SH-SY5Y (cell line): Measurements from ENCODE around the gene NPM1.

Source experiments
- GATA2 ChIP-seq: IDR thresholded peaks from 2 replicates; pipeline ENCODE4 v1.6.1; 2011; ENCODE audit warnings: mild to moderate bottlenecking, low read depth, low read length
- GATA3 ChIP-seq: IDR thresholded peaks from 2 replicates; pipeline ENCODE4 v1.6.1; 2011; ENCODE audit warnings: low read depth, mild to moderate bottlenecking, low read length, moderate library complexity

The NPM1 gene

DNA sequence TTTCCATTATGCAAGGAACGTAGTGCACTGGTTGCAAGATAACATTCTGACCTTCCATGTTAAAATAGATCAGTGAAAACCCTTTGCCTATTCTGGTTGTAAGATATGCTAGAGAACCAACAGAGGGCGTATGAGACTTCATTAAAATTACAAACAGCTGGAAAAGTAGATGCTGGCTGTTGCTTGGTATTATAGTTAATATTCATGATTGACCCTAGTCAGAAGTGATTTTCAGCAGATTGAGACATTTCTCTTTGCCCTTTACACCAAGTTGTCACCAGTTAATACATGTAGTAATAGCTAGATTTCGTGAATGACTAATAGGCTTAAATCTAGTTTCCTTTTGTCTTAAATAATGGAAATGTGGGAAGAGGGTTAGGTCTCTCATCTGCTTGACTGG is 18.0 kb downstream of the NPM1 start:
- no peak for TF ChIP-seq GATA2
- no peak for TF ChIP-seq GATA3

DNA sequence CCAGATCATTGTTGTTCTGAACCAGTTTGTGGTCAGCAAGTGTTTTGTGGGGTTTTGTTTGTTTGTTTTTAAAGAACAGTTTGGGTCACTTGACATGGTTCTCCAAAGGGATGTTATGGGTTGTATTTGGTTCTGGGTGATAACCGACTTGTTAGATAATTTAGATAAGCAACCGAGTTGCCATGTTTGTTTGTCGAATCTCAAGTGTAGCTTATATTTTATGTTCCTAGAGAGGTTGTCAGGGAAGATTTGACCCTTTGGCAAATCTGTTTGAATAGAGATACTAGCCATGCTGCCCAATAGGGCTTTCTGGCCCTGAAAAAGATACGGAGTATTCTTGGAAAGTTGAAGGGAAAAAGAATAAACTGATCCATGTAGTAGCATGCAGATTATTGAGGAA is 19.6 kb downstream of the NPM1 start:
- TF ChIP-seq GATA2 (no peak), GATA3 (no peak)

DNA sequence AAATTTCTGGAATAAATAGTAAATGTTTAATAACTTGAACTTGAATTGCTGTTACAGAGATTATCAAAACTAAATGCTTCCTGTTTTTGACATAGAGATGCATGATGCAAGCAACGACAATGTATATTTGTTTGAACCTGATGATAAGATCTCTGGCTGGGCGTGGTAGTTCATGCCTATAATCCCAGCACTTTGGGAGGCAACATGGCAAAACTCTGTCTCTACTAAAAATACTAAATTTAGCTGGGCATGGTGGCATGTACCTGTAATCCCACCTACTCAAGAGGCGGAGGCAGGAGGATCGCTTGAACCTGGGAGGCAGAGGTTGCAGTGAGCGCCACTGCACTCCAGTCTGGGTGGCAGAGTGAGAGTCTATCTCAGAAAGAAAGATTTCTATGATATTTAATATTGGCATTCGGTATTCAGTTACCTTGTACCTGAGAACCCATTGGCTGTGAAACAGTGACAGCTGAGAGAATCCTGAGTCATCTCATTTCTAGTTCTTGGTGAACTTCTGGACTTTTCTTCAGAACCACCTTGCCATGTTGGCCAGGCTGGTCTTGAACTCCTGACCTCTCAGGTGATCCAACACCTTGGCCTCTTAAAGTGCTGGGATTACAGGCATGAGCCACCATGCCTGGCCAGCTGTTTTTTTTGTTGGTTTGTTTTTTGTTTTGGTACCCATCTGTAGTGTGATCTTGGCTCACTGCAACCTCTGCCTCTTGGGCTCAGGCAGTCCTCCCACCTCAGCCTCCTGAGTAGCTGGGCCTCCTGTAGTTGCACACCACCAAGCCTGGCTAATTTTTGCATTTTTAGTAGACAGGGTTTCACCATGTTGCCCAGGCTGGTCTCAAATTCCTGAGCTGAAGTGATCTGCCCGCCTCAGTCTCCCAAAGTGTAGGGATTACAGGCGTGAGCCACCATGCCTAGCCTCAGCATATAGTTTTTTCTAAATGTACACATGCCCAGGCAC is 21.8 kb downstream of the NPM1 start:
- TF ChIP-seq GATA3, result no peak
- TF ChIP-seq GATA2, result no peak

DNA sequence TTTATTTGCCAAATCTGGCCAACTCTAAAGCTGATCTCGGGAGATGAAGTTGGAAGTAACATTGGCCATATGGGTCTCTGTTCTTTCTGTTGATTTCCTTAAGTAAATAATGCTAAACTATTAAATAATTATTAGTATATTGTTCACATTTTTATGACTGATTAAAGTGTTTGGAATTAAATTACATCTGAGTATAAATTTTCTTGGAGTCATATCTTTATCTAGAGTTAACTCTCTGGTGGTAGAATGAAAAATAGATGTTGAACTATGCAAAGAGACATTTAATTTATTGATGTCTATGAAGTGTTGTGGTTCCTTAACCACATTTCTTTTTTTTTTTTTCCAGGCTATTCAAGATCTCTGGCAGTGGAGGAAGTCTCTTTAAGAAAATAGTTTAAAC is 22.5 kb downstream of the NPM1 start:
- TF ChIP-seq GATA2 (no peak), GATA3 (no peak)

DNA sequence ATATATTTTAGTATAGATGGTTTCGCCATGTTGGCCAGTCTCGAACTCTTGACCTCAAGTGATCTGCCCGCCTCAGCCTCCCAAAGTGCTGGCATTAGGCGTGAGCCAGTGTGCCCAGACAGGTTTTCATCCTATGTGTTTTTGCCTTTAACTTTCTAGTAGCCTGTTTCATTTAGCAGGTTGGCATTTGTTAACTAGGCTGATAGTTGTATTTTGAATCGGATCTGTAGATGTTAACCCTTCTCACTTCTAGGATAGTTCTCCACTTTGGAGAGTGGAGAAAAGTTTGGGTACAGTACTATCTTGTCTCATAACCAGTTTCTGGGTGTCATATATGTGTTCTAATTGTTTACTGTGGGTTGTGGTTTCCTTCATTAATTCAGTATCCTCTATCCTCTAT is 24.5 kb downstream of the NPM1 start:
- TF ChIP-seq GATA3, result no peak
- TF ChIP-seq GATA2, result no peak

DNA sequence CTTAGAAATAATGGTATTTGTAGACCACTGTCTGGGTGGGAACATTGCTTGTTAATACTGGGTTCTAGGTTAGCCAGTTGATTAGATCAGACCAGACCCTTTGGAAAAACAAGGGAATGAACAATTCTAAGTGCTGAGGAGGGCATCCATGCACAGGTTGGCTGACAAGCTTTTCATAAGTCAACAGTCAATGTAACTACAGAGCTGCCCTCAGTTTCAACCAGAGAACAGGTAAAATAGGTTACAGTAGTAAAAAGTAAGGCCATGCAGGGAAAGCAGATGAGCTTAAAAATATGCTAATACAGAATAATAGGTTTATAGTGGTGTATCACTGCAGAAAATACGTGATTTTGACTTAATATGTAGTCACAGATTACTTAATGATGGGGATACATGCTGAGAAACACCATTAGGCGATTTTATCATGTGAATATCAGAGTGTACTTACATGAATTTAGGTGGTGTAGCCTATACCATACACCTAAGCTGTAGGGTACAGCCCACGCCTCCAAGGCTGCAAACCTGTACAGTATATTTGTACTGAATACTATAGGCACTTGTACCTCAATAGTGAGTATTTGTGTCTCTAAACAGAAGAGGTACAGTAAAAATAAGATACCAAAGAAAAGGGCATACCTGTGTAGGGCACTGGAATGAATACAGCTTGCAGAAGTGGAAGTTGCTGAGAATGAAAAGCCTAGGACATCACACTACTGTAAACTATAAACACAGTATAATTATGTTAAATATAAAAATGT is 25.7 kb downstream of the NPM1 start:
- TF ChIP-seq GATA2 (no peak), GATA3 (no peak)

DNA sequence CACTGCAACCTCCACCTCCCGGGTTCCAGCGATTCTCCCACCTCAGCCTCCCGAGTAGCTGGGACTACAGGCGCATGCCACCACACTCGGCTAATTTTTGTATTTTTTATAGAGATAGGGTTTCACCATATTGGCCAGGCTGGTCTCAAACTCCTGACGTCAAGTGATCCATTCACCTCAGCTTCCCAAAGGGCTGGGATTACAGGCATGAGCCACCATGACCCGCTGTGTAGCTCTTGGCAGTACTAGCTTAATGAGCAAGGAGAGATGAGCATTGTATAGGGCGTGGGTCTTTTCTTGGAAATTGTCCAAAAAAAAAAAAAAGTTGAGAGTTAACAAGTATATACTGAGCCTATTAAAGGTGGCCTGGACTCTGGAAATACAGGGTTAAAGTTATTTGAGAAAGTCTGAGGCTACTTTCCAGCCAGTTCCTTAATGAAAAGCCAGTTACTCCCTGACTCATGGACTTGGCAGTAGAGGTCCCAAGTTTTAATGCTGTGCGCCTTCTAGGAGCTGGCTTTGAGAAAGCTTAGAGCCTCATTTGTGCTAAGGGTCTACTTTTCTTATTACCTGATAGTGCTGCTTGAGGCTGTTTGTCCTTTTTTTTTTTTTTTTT is 27.6 kb downstream of the NPM1 start:
- TF ChIP-seq GATA2 (no peak), GATA3 (no peak)

DNA sequence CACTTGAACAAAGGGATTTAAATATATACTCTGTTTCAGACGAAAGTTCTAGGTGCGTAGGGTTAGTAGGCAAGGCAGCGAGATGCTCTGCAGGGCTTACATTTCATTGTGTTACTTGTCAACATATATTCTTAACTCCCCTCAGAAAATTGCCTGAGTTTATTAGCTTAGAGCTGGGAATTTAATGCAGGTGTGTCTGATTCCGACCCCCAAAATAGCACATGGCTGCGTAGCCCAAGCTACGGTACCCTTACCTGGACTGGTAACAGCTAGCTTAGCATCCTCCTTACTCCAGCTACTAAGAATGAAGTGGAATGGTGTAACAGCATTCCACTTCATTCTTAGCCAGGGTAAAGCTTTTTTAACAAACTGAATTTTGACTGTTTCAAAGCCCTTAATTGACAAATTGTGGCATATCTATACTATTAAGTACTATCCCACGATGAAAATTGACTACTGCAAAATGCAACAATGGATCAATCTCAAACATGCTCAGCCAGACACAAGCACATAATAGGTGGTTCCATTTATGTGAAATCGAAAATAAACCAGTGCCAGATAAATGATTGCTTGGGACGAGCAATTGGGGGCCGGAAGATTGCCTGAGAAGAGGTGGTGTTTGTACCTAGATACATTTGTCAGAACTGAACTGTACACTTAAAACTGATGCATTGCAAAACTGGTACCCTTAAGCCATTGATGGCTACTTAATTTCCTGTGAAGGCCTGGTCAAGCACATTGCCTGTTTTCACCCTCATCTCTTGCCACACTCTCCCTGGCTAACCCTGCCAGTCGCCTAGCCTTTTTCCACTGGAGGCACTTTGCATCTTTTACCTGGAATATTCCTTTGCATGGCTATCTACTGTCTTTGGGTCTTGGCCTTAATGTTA is 28.8 kb downstream of the NPM1 start:
- TF ChIP-seq GATA3 (no peak), GATA2 (no peak)

DNA sequence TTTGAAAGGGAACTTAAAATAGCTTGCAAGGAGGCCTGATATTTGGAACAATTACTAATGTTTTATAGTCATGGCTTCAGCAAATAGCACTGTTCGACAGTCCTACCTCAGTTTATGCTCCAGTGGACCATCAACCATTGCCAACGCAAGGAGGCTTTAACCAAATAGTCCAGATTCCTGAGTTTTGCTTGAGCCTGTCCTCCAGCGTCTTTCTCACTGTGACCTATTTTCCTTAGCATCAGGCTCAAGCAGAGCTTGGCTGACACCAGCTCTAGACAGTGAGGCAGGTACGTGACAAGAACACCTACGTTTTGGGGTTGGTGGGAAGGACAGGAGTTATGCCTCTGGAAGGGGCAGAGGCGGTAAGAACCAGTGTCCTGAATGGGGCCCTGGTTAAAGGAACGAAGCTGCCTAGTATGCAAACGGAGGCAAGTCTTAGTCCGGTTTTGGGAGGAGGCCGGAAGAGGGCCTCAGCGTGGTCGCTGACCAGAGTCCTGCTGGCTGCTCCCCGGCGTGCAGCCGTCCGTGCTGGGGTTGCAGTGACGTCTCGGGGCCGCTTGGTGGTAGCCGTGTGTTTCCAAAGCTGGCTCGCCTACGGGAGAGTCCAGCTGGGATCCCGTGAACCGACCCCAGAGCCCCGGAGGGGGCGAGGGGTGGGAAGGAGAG is 30.8 kb downstream of the NPM1 start:
- no peak for TF ChIP-seq GATA2
- TF ChIP-seq GATA3, result no peak

DNA sequence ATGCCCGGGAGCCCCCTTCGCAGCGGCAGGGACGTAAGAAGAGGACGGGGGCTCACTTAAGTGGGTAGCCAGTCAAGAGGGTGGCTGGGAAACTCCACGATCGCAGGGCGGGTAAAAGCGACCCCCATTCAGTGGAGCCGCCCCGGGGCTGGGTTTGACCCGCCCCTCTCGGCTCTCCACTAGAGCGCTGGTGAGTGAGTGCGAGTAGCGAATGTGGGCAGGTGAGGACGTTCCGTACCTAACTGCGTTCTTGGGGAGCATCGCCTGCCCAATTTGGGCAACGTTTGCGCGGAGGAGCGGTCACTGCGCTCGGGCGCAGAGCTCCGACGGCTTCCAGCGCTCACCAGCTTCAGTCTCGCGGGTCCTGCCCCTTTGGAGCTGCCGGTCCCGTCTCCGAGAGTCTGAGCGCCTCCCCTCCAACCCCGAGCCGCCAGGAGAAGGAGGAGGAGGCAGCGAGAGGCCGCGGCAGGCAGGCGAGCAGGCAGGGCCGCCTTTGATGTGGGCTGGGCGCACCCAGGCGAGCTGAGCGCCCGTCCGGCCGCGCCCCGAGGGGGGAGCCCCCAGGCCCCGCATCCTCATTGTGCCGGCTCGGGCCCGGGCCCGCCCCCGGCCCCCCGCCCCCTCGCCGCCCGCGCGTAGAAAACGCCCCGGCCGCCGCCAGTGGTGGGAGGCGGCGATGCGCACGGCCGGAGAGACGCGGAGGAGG is 31.5 kb downstream of the NPM1 start, which contains the start of gene FGF18:
Gene FGF18 (plus strand): TSS at position 666 of the 706 bp plus-strand sequence. CDS start 553 bp downstream, outside the sequence.
- TF ChIP-seq GATA2 (no peak), GATA3 (no peak)

DNA sequence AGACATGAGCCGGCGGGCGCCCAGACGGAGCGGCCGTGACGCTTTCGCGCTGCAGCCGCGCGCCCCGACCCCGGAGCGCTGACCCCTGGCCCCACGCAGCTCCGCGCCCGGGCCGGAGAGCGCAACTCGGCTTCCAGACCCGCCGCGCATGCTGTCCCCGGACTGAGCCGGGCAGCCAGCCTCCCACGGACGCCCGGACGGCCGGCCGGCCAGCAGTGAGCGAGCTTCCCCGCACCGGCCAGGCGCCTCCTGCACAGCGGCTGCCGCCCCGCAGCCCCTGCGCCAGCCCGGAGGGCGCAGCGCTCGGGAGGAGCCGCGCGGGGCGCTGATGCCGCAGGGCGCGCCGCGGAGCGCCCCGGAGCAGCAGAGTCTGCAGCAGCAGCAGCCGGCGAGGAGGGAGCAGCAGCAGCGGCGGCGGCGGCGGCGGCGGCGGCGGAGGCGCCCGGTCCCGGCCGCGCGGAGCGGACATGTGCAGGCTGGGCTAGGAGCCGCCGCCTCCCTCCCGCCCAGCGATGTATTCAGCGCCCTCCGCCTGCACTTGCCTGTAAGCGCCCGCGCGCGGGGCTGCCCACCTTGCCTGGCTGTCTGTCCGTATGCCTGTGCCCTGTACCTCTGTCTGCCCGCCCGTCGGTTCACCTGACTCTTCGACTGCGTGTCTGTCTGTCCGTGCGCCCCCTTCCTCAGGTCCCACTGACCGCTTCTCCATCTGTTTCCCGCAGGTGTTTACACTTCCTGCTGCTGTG is 32.2 kb downstream of the NPM1 start:
- TF ChIP-seq GATA2, result no peak
- no peak for TF ChIP-seq GATA3
